Erythroblast (primary cell): ENCODE results near the gene PPP1R14C.

ENCODE experiments used
- GATA1 ChIP-seq: IDR thresholded peaks from 2 replicates; pipeline ENCODE4 v1.6.1; 2011; ENCODE audit warnings: low read depth, mild to moderate bottlenecking, control low read depth, low read length, moderate library complexity
- POLR2A ChIP-seq: IDR thresholded peaks from 2 replicates; pipeline ENCODE4 v1.6.1; 2011; ENCODE audit warnings: mild to moderate bottlenecking, low read length

DNA sequence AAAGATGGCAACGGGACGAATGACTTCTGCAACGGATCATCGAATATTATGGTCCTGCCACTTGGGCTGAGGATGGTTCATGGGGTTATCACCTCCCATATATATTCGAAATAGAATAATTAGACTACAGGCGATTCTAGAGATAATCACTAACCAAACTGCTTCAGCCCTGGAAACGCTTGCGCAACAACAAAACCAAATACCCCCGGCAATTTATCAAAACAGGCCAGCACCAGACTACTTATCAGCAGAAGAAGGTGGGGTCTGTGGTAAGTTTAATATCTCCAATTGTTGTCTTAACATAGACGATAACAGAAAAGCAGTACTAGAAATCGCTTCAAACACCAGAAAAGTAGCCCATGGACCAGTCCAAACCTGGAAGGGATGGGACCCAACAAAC, 42.9 kb upstream of the PPP1R14C start:
- TF ChIP-seq POLR2A, result no peak
- TF ChIP-seq GATA1, result no peak
